Right lobe of liver (tissue), 6 donors: ENCODE results near the gene DERA. TPM values are rescaled to one million over a fixed set of nuclear protein-coding genes. Genes with fewer than 3 reads are reported as not detected.
"Not testable (repeated sequence)": the region's sequence is repeated elsewhere in the genome, so short reads cannot be mapped to it uniquely, and the experiment has no call there.

Source experiments
- ATAC-seq, 4 donors: fragments of 200-7000 bp; cut with Tn5 transposase; one replicate each; pipeline ENCODE4 v1.9.1; 2020; ENCODE audit warnings: mild to moderate bottlenecking in 4 of 4, moderate library complexity in 4 of 4
- DNase-seq, 3 donors: peaks; one replicate each; pipeline ENCODE4 v3.0.0-alpha.2; 2020
- H3K27ac ChIP-seq, 3 donors: fragments of 200-600 bp; one replicate each; pipeline ENCODE4 v1.8.0; 2022
- H3K27me3 ChIP-seq, 2 donors: fragments of 200-600 bp; one replicate each; pipeline ENCODE4 v1.8.0; 2022
- H3K36me3 ChIP-seq, 4 donors: fragments of 200-600 bp; sonication (generic) in 1 of 4; one replicate each; pipeline versions ENCODE4 v1.5.1 to v1.8.0; 2017 to 2022; ENCODE audit warnings: control low read depth in 1 of 4
- H3K4me1 ChIP-seq, 4 donors: fragments of 200-600 bp; sonication (generic) in 1 of 4; one replicate each; pipeline versions ENCODE4 v1.5.1 to v1.8.0; 2017 to 2022; ENCODE audit warnings: control low read depth in 1 of 4
- H3K4me3 ChIP-seq, 3 donors: fragments of 200-600 bp; one replicate each; pipeline ENCODE4 v1.8.0; 2022
- H3K9me3 ChIP-seq, 4 donors: fragments of 200-600 bp; sonication (generic) in 1 of 4; one replicate each; pipeline versions ENCODE4 v1.5.1 to v1.8.0; 2017 to 2022; ENCODE audit warnings: control low read depth in 1 of 4
- POLR2A ChIP-seq: fragments of 450-650 bp; IDR thresholded peaks from one replicate; pipeline ENCODE4 v1.6.1; 2017; ENCODE audit warnings: antibody characterized with exemption, mild to moderate bottlenecking
- WGBS: methylation state at CpG from one replicate; pipeline ENCODE4 v1.1.6; 2018; ENCODE audit warnings: low coverage, low lambda C conversion rate; ENCODE audit not compliant: insufficient coverage; ENCODE audit errors: missing lambda C conversion rate; 5-methylcytosine and 5-hydroxymethylcytosine counted together
- intact Hi-C, 2 donors: fragments of 100-400 bp; cut with DNase I; formaldehyde crosslinking; loops; one replicate each; pipeline versions ENCODE4 v1.11.2 to v1.14.1; 2022
- total RNA-seq, 6 experiments: library from RNA; depleted of rRNA in 2 of 6; stranded (reverse); fragments of >200 nt in 2 of 6; fragmentation: NEBNext Ultra II Directional in 3 of 6; extraction: Animal tissue kit (Norgen Biotek cat#: 25700) in 3 of 6; gene quantifications; one replicate each; pipeline versions ENCODE4 v1.1.0 to v1.2.4, GENCODE V29; 2016 to 2023
- TF ChIP-seq, protein P1 (sequence below), 4 donors: fragments of 200-600 bp in 3 of 4; fragments of 450-650 bp in 1 of 4; IDR thresholded peaks; one replicate each; pipeline versions ENCODE4 v1.5.1 to v1.8.0; 2016 to 2022; ENCODE audit warnings: antibody characterized with exemption in 4 of 4, mild to moderate bottlenecking in 2 of 4
- donor health status: DM: no; HTN: yes; CAD: no.
- donor health status: DM: no; HTN: no; CAD: no.
- donor health status: DM: no; HTN: no; CAD: no.
- donor health status: DM: no; HTN: yes; CAD: no.
- donor health status: DM: no; HTN: yes; CAD: no.

Gene DERA
- total RNA-seq, 6 experiments from 2014 or later = 39.8 to 55.6 (median 49.1) TPM

DNA sequence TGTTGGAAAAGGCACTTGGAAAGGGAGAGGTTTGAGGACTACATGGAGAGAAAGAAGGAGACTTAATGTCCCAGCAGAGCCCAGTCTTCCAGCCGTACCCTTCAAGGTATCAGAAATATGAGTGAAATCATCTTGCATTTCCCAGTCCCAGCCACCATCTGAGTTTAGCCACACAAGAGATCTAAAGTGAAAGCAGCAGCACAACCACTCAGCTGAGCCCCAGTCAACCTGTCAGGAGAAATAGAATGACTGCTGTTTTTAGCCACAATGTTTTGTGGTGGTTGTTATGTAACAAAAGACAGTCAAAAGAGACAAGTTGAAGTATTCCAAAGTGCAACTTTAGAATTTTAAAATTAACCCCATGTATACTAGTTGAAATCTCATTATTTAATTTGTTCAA is 28.0 kb downstream of the DERA start:
- DNase-seq = no peak
- intact Hi-C loops = no loop called here
- Histone ChIP-seq H3K4me1 (peaks cover 0 to 6% (median 0%) of the 10 kb centered on the region in 4 donors), H3K36me3 (no peaks in the 10 kb centered on the region), H3K9me3 (no peaks in the 10 kb centered on the region), H3K27me3 (no peaks in the 10 kb centered on the region), H3K27ac (no peak overlapping the region), H3K4me3 (no peak overlapping the region)
- ATAC-seq = peak in 3 of 4 donors; percentile 45 to 65 (median 62)
- 57% methylated on average over 1 of the region's 1 CpG for WGBS
- TF ChIP-seq, protein P1, sequence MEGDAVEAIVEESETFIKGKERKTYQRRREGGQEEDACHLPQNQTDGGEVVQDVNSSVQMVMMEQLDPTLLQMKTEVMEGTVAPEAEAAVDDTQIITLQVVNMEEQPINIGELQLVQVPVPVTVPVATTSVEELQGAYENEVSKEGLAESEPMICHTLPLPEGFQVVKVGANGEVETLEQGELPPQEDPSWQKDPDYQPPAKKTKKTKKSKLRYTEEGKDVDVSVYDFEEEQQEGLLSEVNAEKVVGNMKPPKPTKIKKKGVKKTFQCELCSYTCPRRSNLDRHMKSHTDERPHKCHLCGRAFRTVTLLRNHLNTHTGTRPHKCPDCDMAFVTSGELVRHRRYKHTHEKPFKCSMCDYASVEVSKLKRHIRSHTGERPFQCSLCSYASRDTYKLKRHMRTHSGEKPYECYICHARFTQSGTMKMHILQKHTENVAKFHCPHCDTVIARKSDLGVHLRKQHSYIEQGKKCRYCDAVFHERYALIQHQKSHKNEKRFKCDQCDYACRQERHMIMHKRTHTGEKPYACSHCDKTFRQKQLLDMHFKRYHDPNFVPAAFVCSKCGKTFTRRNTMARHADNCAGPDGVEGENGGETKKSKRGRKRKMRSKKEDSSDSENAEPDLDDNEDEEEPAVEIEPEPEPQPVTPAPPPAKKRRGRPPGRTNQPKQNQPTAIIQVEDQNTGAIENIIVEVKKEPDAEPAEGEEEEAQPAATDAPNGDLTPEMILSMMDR (IDR thresholded peaks at IDR 0.05) = no peak
- no peak for TF ChIP-seq POLR2A

DNA sequence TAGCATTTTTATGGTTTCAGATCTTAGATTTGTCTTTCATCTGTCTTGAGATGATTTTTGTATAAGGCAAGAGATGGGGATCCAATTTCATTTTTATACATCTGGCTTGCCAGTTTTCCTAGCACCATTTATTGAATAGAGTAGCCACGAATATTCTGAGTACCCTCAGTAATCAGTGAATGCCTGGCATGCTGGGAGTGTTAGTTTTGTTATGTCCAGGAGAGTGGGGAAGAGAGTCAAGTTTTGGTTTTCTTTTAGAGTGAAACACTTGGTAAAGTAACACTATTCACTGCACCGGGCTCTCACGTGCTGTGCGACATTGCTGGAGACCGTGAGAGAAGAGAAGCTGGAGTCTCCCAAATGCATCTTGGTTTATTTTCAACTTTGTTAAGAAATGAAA is 31.3 kb downstream of the DERA start:
- ATAC-seq (no peak), DNase-seq (no peak)
- Histone ChIP-seq H3K27me3 (no peaks in the 10 kb centered on the region), H3K36me3 (no peaks in the 10 kb centered on the region), H3K4me1 (peaks cover 0 to 6% (median 0%) of the 10 kb centered on the region in 4 donors), H3K9me3 (no peaks in the 10 kb centered on the region), H3K4me3 (no peak overlapping the region), H3K27ac (no peak overlapping the region)
- TF ChIP-seq POLR2A = no peak
- TF ChIP-seq, protein P1 (IDR thresholded peaks at IDR 0.05) = no peak
- WGBS = 85% methylated on average over 5 of the region's 5 CpGs
- intact Hi-C loops = no loop called here

GRCh38 chr12:15943519-15943918 is 32.4 kb downstream of the DERA start:
- H3K4me3 ChIP-seq, H3K27ac ChIP-seq, H3K4me1 ChIP-seq, ATAC-seq, H3K36me3 ChIP-seq, H3K27me3 ChIP-seq, H3K9me3 ChIP-seq, DNase-seq, intact Hi-C loops: not testable (repeated sequence)
- WGBS = 88% methylated on average over 4 of the region's 5 CpGs

- H3K4me1 ChIP-seq, H3K9me3 ChIP-seq, ATAC-seq, intact Hi-C loops, H3K36me3 ChIP-seq, H3K27me3 ChIP-seq, H3K4me3 ChIP-seq, H3K27ac ChIP-seq, DNase-seq: not testable (repeated sequence)
- 96% methylated on average over 9 of the region's 10 CpGs for WGBS
Measured at GRCh38 chr12:15948461-15948860, 37.3 kb downstream of the DERA start.

- H3K27me3 ChIP-seq = no peaks in the 10 kb centered on the region
- intact Hi-C loops = no loop called here
- H3K36me3 ChIP-seq = peaks cover 0 to 4% (median 0%) of the 10 kb centered on the region in 4 donors
- WGBS = 94% methylated on average over 4 of the region's 4 CpGs
- no peaks in the 10 kb centered on the region for H3K9me3 ChIP-seq
- DNase-seq (no peak), ATAC-seq (no peak)
- H3K4me3 ChIP-seq = no peak overlapping the region
- TF ChIP-seq POLR2A = no peak
- TF ChIP-seq, protein P1 (IDR thresholded peaks at IDR 0.05) = no peak
- peaks cover 0 to 11% (median 0%) of the 10 kb centered on the region in 4 donors for H3K4me1 ChIP-seq
- H3K27ac ChIP-seq = no peak overlapping the region
Measured at GRCh38 chr12:15955281-15955680, 44.1 kb downstream of the DERA start.

- TF ChIP-seq POLR2A = no peak
- TF ChIP-seq, protein P1 (IDR thresholded peaks at IDR 0.05) = no peak
- H3K4me3 ChIP-seq = no peak overlapping the region
- intact Hi-C loops = no loop called here
- no peak overlapping the region for H3K27ac ChIP-seq
- DNase-seq (no peak), ATAC-seq (peak; percentile 73 to 77 (median 75))
- peaks cover 0 to 11% (median 0%) of the 10 kb centered on the region in 4 donors for H3K4me1 ChIP-seq
- WGBS = 8% methylated on average over 1 of the region's 1 CpG
- no peaks in the 10 kb centered on the region for H3K9me3 ChIP-seq
- H3K36me3 ChIP-seq = peaks cover 0 to 4% (median 0%) of the 10 kb centered on the region in 4 donors
- no peaks in the 10 kb centered on the region for H3K27me3 ChIP-seq
Measured at GRCh38 chr12:15956010-15956409, 44.9 kb downstream of the DERA start.
